Choroid plexus epithelial cell (primary cell): ENCODE results near the gene UBA7.

Experiments used
- DNase-seq: peaks from one replicate; pipeline ENCODE4 v3.0.0-alpha.2; 2010; ENCODE audit warnings: low read depth
- H3K4me3 ChIP-seq: 2 replicates; pipeline ENCODE4 v1.5.1; 2011; ENCODE audit warnings: low read depth, mild to moderate bottlenecking, control low read depth, low read length, moderate library complexity
- TF ChIP-seq, protein P1 (sequence below): conservative IDR thresholded peaks from 2 replicates; pipeline ENCODE4 v1.5.1; 2011; ENCODE audit warnings: low read depth, mild to moderate bottlenecking, control low read depth, inconsistent platforms, low read length, moderate library complexity

Gene UBA7, protein sequence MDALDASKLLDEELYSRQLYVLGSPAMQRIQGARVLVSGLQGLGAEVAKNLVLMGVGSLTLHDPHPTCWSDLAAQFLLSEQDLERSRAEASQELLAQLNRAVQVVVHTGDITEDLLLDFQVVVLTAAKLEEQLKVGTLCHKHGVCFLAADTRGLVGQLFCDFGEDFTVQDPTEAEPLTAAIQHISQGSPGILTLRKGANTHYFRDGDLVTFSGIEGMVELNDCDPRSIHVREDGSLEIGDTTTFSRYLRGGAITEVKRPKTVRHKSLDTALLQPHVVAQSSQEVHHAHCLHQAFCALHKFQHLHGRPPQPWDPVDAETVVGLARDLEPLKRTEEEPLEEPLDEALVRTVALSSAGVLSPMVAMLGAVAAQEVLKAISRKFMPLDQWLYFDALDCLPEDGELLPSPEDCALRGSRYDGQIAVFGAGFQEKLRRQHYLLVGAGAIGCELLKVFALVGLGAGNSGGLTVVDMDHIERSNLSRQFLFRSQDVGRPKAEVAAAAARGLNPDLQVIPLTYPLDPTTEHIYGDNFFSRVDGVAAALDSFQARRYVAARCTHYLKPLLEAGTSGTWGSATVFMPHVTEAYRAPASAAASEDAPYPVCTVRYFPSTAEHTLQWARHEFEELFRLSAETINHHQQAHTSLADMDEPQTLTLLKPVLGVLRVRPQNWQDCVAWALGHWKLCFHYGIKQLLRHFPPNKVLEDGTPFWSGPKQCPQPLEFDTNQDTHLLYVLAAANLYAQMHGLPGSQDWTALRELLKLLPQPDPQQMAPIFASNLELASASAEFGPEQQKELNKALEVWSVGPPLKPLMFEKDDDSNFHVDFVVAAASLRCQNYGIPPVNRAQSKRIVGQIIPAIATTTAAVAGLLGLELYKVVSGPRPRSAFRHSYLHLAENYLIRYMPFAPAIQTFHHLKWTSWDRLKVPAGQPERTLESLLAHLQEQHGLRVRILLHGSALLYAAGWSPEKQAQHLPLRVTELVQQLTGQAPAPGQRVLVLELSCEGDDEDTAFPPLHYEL

DNA sequence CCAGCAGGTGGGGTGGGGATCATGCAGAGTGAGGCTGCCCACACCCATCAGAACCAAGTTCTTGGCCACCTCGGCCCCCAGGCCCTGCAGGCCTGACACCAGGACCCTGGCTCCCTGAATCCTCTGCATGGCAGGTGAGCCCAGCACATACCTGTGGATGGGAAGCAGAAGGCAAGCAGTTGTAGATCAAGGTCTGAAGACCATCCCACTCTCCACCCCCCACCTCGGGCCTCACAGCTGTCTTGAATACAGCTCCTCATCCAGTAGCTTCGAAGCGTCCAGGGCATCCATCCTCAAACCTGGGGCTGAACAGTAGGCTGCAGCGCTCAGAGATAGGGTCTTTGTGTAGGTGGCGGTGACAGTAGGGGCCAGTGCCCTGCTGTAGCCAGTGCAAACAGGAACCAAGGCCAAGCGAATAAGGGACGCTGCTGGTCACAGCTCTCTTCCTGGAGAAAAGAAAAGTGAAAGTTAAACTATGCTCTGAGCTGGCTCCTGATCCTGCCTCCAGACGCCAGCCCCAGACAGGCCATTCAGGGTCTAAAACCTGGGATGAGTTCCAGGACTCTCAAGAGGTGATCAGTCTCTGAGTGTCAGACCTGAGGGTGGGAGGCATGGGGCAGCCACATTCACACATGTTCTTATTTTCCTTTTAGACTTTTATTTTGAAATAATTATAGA, at the start of gene UBA7:
TSS of gene UBA7 (minus strand) at position 457 of the 678 bp plus-strand sequence. CDS start at position 291, 166 bp downstream.
- peak; percentile 88 for DNase-seq
- H3K4me3 ChIP-seq: peak within 1 kb of the TSS; percentile 64
- TF ChIP-seq, protein P1, sequence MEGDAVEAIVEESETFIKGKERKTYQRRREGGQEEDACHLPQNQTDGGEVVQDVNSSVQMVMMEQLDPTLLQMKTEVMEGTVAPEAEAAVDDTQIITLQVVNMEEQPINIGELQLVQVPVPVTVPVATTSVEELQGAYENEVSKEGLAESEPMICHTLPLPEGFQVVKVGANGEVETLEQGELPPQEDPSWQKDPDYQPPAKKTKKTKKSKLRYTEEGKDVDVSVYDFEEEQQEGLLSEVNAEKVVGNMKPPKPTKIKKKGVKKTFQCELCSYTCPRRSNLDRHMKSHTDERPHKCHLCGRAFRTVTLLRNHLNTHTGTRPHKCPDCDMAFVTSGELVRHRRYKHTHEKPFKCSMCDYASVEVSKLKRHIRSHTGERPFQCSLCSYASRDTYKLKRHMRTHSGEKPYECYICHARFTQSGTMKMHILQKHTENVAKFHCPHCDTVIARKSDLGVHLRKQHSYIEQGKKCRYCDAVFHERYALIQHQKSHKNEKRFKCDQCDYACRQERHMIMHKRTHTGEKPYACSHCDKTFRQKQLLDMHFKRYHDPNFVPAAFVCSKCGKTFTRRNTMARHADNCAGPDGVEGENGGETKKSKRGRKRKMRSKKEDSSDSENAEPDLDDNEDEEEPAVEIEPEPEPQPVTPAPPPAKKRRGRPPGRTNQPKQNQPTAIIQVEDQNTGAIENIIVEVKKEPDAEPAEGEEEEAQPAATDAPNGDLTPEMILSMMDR: no peak

DNA sequence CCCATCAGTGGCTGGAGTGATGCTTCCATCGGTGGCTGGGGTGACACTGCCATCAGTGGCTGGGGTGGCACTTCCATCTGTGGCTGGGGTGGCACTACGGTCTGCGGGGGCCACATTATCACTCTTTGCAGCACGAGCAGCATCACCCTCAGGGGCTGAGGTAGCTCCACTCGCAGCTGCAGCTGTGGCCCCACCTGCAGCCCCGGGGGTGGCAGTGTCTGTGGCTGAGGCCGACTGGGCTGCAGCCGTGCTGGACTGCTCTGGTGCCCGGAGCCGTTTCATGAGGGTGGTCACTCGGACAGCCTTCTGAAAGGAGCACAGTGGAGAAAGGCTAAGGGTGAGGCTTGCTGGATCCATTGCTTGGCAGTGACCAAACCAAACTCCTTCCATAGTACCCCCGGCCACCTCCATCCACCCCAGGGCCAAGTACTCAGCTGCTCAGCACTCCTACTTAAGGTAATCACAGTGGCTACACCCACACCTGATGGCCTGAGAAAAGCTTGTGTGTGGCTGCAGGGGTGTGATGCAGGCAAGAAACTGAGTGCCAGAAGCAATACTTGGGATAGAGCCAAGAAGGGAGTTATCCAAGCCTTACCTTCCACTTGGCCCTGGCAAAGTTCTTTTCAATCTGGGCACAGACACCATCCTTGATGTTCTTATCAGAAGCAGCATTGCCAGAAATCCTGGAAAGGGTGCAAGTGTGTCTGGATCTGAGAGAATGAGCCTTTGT, 46.0 kb upstream of the UBA7 start:
- H3K4me3 ChIP-seq: no peak overlapping the region
- no peak for DNase-seq
- TF ChIP-seq, protein P1: no peak

GRCh38 chr3:49856181-49857005, 42.6 kb upstream of the UBA7 start, which contains the start of gene TRAIP:
Gene TRAIP, minus strand, starts transcription at chr3:49856564. Its CDS starts 111 bp downstream, at chr3:49856453.
- TF ChIP-seq, protein P1: no peak
- peak within 1 kb of the TSS; percentile 79 for H3K4me3 ChIP-seq
- peak; percentile 91 for DNase-seq

- DNase-seq: no peak
- TF ChIP-seq, protein P1: no peak
- no peak overlapping the region for H3K4me3 ChIP-seq
Measured at GRCh38 chr3:49855662-49856061, 41.9 kb upstream of the UBA7 start.

DNA sequence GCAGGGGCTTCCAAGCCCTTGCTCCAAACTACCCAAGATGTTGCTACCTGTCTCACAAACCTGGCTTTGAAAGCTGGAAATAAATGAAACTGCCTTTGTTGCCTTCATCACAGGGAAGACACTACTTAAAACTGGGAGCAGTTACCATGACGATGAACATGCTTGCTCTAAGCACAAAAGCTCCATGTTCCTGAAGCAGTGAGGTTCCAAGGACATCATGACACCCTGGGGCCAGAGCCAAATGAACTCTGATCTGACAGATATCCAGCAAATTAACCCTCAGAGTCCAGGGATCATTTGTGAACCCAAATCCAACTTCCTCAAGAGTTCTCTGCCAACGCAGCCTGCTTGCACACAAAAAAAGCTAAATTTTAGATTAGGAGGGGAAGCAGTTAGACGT, 31.9 kb upstream of the UBA7 start:
- TF ChIP-seq, protein P1: no peak
- H3K4me3 ChIP-seq: no peak overlapping the region
- no peak for DNase-seq
